Stimulated activated CD4-positive, alpha-beta T cell treated with anti-CD3 and anti-CD28 coated beads, Interleukin-1b, Interleukin-23, amount 100 ng/mL, for 1 hour (primary cell): Measurements from ENCODE around the gene PPP3R1.

Source experiments
- DNase-seq, 2 donors: peaks; one replicate each; pipeline ENCODE4 v3.0.0-alpha.2; 2020; ENCODE audit warnings: low read depth in 2 of 2

The PPP3R1 gene

GRCh38 chr2:68258851-68259250, 6.5 kb upstream of the PPP3R1 start:
- DNase-seq = no peak

- no peak for DNase-seq
Measured at GRCh38 chr2:68256093-68256450, 3.7 kb upstream of the PPP3R1 start.

- peak in 1 of 2 donors; percentile 12 for DNase-seq
Measured at GRCh38 chr2:68253219-68254068, 1.1 kb upstream of the PPP3R1 start.

GRCh38 chr2:68251855-68252399, 405 bp downstream of the PPP3R1 start:
- peak in 1 of 2 donors; percentile 16 for DNase-seq

GRCh38 chr2:68251187-68251854, 1.0 kb downstream of the PPP3R1 start:
- DNase-seq = peak; percentile 37 to 56

- DNase-seq = no peak
Measured at GRCh38 chr2:68250652-68251186, 1.6 kb downstream of the PPP3R1 start.

- no peak for DNase-seq
Measured at GRCh38 chr2:68250196-68250595, 2.1 kb downstream of the PPP3R1 start.

- DNase-seq = no peak
Measured at GRCh38 chr2:68248806-68249205, 3.5 kb downstream of the PPP3R1 start.

GRCh38 chr2:68248361-68248760, 4.0 kb downstream of the PPP3R1 start:
- no peak for DNase-seq

- no peak for DNase-seq
Measured at GRCh38 chr2:68246396-68246795, 5.9 kb downstream of the PPP3R1 start.

- DNase-seq = no peak
Measured at GRCh38 chr2:68245672-68246071, 6.7 kb downstream of the PPP3R1 start.

GRCh38 chr2:68245066-68245465, 7.3 kb downstream of the PPP3R1 start:
- no peak for DNase-seq

- no peak for DNase-seq
Measured at GRCh38 chr2:68244456-68244855, 7.9 kb downstream of the PPP3R1 start.

- DNase-seq = no peak
Measured at GRCh38 chr2:68241732-68242131, 10.6 kb downstream of the PPP3R1 start.

- no peak for DNase-seq
Measured at GRCh38 chr2:68240446-68240845, 11.9 kb downstream of the PPP3R1 start.

- no peak for DNase-seq
Measured at GRCh38 chr2:68238955-68239822, 13.1 kb downstream of the PPP3R1 start.

GRCh38 chr2:68237976-68238580, 14.3 kb downstream of the PPP3R1 start:
- DNase-seq = no peak

- DNase-seq = no peak
Measured at GRCh38 chr2:68237404-68237803, 14.9 kb downstream of the PPP3R1 start.

GRCh38 chr2:68236876-68237275, 15.5 kb downstream of the PPP3R1 start:
- no peak for DNase-seq

GRCh38 chr2:68236103-68236734, 16.1 kb downstream of the PPP3R1 start:
- DNase-seq = no peak

GRCh38 chr2:68235090-68235489, 17.2 kb downstream of the PPP3R1 start:
- DNase-seq = no peak
